Right hindlimb (tissue), 1 donor: ENCODE data around the gene C2orf42.
"Not testable (repeated sequence)": the region's sequence is repeated elsewhere in the genome, so short reads cannot be mapped to it uniquely, and the experiment has no call there.

ENCODE experiments used
- DNase-seq: peaks from one replicate; pipeline ENCODE4 v3.0.0-alpha.2; 2018

The C2orf42 gene

GRCh38 chr2:70190418-70191243 lies at the start of gene C2orf42:
TSS of gene C2orf42 (minus strand) at chr2:70191019. CDS start at chr2:70181985, 9,034 bp downstream.
- DNase-seq: peak; percentile 98

- DNase-seq: no peak
Observed at GRCh38 chr2:70240599-70240998, 49.8 kb upstream of the C2orf42 start.

GRCh38 chr2:70233926-70234325 lies 43.1 kb upstream of the C2orf42 start:
- no peak for DNase-seq

- no peak for DNase-seq
Observed at GRCh38 chr2:70226781-70227180, 36.0 kb upstream of the C2orf42 start.

- DNase-seq: not testable (repeated sequence)
Observed at GRCh38 chr2:70223305-70223704, 32.5 kb upstream of the C2orf42 start.

GRCh38 chr2:70214953-70215549 lies 24.2 kb upstream of the C2orf42 start:
- DNase-seq: no peak

- DNase-seq: no peak
Observed at GRCh38 chr2:70214365-70214764, 23.5 kb upstream of the C2orf42 start.

- DNase-seq: no peak
Observed at GRCh38 chr2:70212298-70212932, 21.6 kb upstream of the C2orf42 start.

GRCh38 chr2:70211595-70211994 lies 20.8 kb upstream of the C2orf42 start:
- no peak for DNase-seq

- no peak for DNase-seq
Observed at GRCh38 chr2:70204452-70204851, 13.6 kb upstream of the C2orf42 start.

- DNase-seq: no peak
Observed at GRCh38 chr2:70203086-70203485, 12.3 kb upstream of the C2orf42 start.

- DNase-seq: no peak
Observed at GRCh38 chr2:70202236-70202806, 11.5 kb upstream of the C2orf42 start.

GRCh38 chr2:70201831-70202230 lies 11.0 kb upstream of the C2orf42 start:
- DNase-seq: no peak

- DNase-seq: no peak
Observed at GRCh38 chr2:70201225-70201768, 10.5 kb upstream of the C2orf42 start.

GRCh38 chr2:70199320-70199864 lies 8.6 kb upstream of the C2orf42 start:
- no peak for DNase-seq

GRCh38 chr2:70192516-70192915 lies 1.7 kb upstream of the C2orf42 start:
- DNase-seq: no peak

GRCh38 chr2:70191244-70191735 lies 471 bp upstream of the C2orf42 start:
- no peak for DNase-seq

- DNase-seq: no peak
Observed at GRCh38 chr2:70188460-70188859, 2.4 kb downstream of the C2orf42 start.

GRCh38 chr2:70187170-70187569 lies 3.6 kb downstream of the C2orf42 start:
- not testable (repeated sequence) for DNase-seq

GRCh38 chr2:70182689-70183088 lies 8.1 kb downstream of the C2orf42 start:
- no peak for DNase-seq

GRCh38 chr2:70181363-70181956 lies 9.4 kb downstream of the C2orf42 start:
- no peak for DNase-seq

- no peak for DNase-seq
Observed at GRCh38 chr2:70173520-70173919, 17.3 kb downstream of the C2orf42 start.
